Urinary bladder (tissue), 4 donors: Measurements from ENCODE around the gene H3-3A. TPM values are rescaled to one million over a fixed set of nuclear protein-coding genes. Genes with fewer than 3 reads are reported as not detected.
"Not testable (repeated sequence)": the region's sequence is repeated elsewhere in the genome, so short reads cannot be mapped to it uniquely, and the experiment has no call there.

Experiments used
- DNase-seq: peaks from one replicate; pipeline ENCODE4 v3.0.0-alpha.2; 2015; ENCODE audit errors: extremely low spot score
- H3K27ac ChIP-seq: one replicate; pipeline ENCODE4 v1.5.1; 2013; ENCODE audit warnings: low read depth, mild to moderate bottlenecking, moderate library complexity
- H3K36me3 ChIP-seq: one replicate; pipeline ENCODE4 v1.6.1; 2013; ENCODE audit warnings: mild to moderate bottlenecking, moderate library complexity; ENCODE audit not compliant: insufficient read depth
- H3K4me1 ChIP-seq: one replicate; pipeline ENCODE4 v1.6.1; 2013; ENCODE audit warnings: mild to moderate bottlenecking, moderate library complexity; ENCODE audit not compliant: insufficient read depth
- H3K4me3 ChIP-seq: one replicate; pipeline ENCODE4 v1.5.1; 2013; ENCODE audit warnings: low read depth, low read length
- WGBS: extraction: QIAGEN DNeasy Blood & Tissue Kit; methylation state at CpG from one replicate; pipeline ENCODE4 v1.1.7; 2013; 5-methylcytosine and 5-hydroxymethylcytosine counted together
- polyA plus RNA-seq: library from polyadenylated mRNA; stranded (reverse); fragments of 200-250 nt; gene quantifications from one replicate; pipeline ENCODE4 v1.2.3, GENCODE V29; 2013
- total RNA-seq: library from RNA; depleted of rRNA; stranded (reverse); fragments of >200 nt; gene quantifications from one replicate; pipeline ENCODE4 v1.2.3, GENCODE V29; 2014
- donor health status: healthy with polysubstance abuse.
- donor health status: healthy.

Gene H3-3A
- total and polyA plus RNA-seq, 2 donors: 430 to 519 TPM

DNA sequence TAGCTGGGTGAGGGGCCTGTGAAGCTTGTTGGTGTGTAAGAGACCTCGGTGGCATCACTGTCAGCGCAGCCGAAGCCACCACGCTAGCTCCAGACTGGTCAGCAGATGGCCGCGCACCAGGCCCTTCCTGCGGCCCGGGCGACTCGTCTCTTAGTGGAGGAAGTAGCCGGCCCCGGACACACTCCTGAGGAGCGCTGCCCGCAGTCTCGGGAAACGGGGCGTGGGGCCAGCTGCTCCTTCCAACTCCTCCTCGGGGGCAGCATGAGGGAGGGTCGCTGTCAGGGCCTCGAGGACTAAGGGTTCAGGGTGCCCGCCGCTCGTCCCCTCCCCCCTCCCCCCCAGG lies 20.4 kb downstream of the H3-3A start:
- Histone ChIP-seq H3K36me3 (no peaks in the 10 kb centered on the region), H3K4me3 (peak overlapping the region; percentile 41), H3K4me1 (no peaks in the 10 kb centered on the region), H3K27ac (no peak overlapping the region)
- no peak for DNase-seq
- under 1% methylated on average over 23 of the region's 23 CpGs for WGBS

DNA sequence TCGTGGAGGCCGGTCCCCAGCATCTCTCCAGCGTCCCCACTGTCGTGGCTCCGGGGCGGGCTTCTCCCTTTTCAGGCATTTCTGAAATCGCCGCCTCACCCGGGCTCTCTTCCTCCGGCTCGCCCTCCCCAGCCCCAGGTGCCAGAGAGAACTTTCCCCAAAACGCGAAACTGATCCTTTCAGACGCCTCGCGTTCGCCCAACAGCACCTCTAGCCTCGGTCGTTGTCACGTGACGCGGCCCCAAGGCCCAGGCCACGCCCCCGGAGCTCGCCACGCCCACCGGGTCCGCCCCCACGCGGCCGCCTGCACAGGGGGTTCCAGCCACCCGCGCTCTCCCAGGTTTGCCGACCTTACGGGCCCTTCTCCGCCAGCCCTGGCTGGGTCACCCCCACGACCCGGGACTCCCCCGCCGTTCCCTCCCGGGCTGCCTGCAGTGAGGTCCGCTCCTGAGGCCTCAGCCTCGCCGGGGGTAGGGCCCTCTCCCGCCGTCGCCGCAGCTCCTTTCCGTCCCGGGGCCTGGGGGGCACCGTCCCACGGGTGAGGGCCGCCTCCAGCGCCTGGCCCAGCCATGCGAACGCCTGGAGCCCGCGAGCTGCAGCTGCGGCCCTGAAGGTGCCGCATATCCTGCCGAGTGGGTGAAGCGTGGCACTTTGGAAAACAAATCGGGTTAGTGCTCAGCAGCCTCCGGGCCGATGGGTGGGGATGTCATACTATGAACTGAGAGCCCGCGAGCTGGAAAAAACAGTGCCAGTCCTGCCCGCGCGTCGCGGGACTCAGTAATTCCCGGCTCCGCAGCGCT lies 21.0 kb downstream of the H3-3A start:
- no peak for DNase-seq
- peak overlapping the region; percentile 41 for H3K4me3 ChIP-seq
- H3K4me1 ChIP-seq: no peaks in the 10 kb centered on the region
- WGBS: 1% methylated on average over 75 of the region's 75 CpGs
- H3K36me3 ChIP-seq: no peaks in the 10 kb centered on the region
- peak overlapping the region; percentile 14 for H3K27ac ChIP-seq

GRCh38 chr1:226085675-226086285 lies 23.3 kb downstream of the H3-3A start:
- 90% methylated on average over 5 of the region's 5 CpGs for WGBS
- no peak for DNase-seq
- no peak overlapping the region for H3K27ac ChIP-seq
- H3K4me1 ChIP-seq: no peaks in the 10 kb centered on the region
- no peaks in the 10 kb centered on the region for H3K36me3 ChIP-seq
- H3K4me3 ChIP-seq: no peak overlapping the region

DNA sequence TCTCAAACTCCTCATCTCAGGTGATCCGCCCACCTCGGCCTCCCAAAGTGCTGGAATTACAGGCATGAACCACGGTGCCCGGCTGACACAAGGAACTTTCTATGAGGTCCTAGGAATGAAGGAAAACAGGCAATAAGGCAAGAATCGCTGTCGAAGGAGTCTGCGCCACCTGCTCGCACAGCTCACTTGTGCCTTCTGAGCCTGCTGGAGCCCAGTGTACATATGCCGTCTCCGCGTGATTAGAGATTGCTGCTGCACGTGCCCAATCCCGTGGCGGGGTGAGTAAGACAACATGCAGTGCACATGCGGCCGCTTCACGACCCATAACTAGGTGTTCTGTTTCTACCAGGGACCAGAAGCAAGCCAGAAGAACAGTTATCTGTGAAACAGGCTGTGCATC lies 24.3 kb downstream of the H3-3A start:
- Histone ChIP-seq H3K4me1 (no peaks in the 10 kb centered on the region), H3K27ac (no peak overlapping the region), H3K4me3 (no peak overlapping the region), H3K36me3 (no peaks in the 10 kb centered on the region)
- DNase-seq: no peak
- WGBS: 92% methylated on average over 17 of the region's 17 CpGs

GRCh38 chr1:226091461-226091860 lies 28.9 kb downstream of the H3-3A start:
- no peak overlapping the region for H3K4me3 ChIP-seq
- no peaks in the 10 kb centered on the region for H3K4me1 ChIP-seq
- no peaks in the 10 kb centered on the region for H3K36me3 ChIP-seq
- H3K27ac ChIP-seq: no peak overlapping the region
- no peak for DNase-seq
- 94% methylated on average over 1 of the region's 1 CpG for WGBS

DNA sequence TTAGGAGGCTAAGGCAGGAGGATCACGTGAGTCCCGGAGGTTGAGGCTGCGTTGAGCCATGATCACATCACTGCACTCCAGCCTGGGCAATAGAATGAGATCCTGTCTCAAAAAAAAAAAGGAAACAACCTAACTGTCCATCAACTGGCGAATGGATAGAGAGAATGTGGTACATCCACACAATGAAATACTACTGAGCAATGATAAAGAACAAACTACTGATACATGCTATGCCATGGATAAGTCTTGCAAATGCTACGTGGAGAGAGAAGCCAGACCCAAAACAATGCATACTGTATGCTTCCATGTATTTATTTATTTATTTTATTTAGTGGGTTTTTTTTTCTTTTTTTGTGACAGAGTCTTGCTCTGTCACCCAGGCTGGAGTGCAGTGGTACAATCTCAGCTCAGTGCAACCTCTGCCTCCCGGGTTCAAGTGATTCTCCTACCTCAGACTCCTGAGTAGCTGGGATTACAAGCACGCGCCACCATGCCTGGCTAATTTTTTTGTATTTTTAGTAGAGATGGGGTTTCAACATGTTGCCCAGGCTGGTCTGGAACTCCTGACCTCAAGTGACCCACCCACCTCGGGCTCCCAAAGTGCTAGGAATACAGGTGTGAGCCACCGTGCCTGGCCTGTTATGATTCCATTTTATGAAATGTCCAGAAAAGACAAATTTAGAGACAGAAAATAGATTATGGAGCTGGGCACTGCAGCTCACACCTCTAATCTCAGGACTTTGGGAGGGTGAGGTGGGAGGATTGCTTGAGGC lies 29.7 kb downstream of the H3-3A start:
- not testable (repeated sequence) for H3K27ac ChIP-seq, H3K4me1 ChIP-seq, DNase-seq, H3K36me3 ChIP-seq, H3K4me3 ChIP-seq
- 90% methylated on average over 10 of the region's 10 CpGs for WGBS

- Histone ChIP-seq H3K4me3 (no peak overlapping the region), H3K27ac (no peak overlapping the region), H3K4me1 (no peaks in the 10 kb centered on the region), H3K36me3 (no peaks in the 10 kb centered on the region)
- 46% methylated on average over 3 of the region's 3 CpGs for WGBS
- no peak for DNase-seq
These were observed 30.4 kb downstream of the H3-3A start for GRCh38 chr1:226092965-226093364.

DNA sequence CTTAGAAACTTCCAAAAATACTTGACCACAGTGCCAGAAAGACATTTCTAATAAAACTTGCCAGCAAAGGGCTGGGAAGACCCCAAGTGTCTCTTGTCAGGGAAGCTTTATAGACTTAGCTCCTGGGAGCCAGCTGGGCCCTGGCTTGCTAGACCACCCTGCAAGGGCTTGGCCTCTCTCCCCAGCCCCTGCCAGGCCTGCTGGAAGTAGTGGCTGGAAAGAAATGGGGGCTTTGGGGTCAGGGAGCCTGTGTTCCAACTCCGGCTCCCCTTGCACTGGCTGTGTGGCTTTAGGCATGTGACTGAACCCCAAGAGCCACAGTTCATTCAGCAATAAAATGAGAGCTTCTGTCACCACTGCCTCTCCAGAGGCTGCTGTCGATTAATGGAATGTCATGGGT lies 31.1 kb downstream of the H3-3A start:
- no peak overlapping the region for H3K4me3 ChIP-seq
- no peaks in the 10 kb centered on the region for H3K4me1 ChIP-seq
- no peak overlapping the region for H3K27ac ChIP-seq
- no peak for DNase-seq
- no peaks in the 10 kb centered on the region for H3K36me3 ChIP-seq
- WGBS: 76% methylated on average over 2 of the region's 2 CpGs

GRCh38 chr1:226094451-226094850 lies 31.9 kb downstream of the H3-3A start:
- WGBS: 62% methylated on average over 1 of the region's 1 CpG
- Histone ChIP-seq H3K36me3 (no peaks in the 10 kb centered on the region), H3K4me1 (no peaks in the 10 kb centered on the region), H3K4me3 (no peak overlapping the region), H3K27ac (no peak overlapping the region)
- no peak for DNase-seq

DNA sequence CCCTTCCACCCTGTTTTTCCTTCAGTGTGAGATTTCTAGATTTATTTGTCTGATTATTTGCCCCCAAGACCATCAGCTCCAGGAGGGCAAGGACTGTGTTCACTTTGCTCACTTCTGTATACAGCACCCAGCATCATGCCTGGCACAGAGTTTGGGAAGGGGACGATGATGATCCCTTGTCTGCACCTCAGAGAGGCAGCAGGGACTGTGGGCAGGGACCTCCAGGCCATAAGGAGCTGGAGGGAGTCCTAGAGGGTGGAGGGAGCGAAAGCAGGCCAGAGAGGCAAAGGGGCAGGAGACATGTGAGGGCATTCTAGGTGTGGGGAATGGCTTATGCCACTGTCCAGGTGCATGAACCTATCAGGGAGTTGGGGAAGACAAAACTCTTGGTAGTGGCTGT lies 32.8 kb downstream of the H3-3A start:
- WGBS: 93% methylated on average over 2 of the region's 2 CpGs
- no peak for DNase-seq

DNA sequence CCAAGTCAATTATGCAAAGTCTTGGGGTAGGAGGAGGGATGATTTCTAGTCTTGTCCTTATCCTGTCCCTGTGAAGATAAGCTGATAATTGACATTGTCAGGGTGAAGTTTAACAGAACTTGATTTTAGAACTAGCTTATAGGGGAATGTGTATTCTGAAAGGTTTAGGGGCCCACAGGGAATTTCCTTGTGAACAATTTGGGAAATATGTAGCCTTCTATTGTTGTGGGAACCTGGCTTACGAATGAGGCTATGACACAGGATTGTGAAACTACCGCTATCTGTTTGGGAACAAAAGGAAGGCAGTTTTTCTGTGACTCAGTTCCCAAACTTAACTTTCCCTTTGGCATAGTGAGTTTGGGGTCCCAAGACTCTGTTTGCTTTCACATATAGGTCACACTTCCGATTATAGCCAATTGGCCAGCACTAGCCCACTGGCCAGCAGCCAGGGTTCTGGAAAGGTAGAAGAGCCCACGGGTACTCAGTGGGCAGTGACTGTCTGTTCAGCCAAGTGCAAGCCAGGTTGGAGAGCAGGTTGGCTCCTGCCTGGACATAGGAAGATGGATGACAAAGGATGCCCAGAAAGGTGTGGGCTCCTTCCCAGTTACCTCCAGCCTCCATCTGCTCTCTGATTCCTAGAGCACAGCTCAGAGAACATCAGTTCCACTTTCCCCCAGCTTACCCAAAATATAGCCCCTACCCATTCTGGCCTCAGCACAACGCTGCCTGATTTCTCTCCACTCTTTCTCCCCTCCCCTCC lies 35.5 kb downstream of the H3-3A start:
- H3K27ac ChIP-seq: no peak overlapping the region
- no peak overlapping the region for H3K4me3 ChIP-seq
- WGBS: 74% methylated on average over 5 of the region's 5 CpGs
- H3K36me3 ChIP-seq: no peaks in the 10 kb centered on the region
- no peak for DNase-seq
- H3K4me1 ChIP-seq: no peaks in the 10 kb centered on the region

More for the DNA sequence above, 32.8 kb downstream of the H3-3A start:
- Histone ChIP-seq H3K36me3 (no peaks in the 10 kb centered on the region), H3K4me3 (no peak overlapping the region), H3K27ac (no peak overlapping the region), H3K4me1 (no peaks in the 10 kb centered on the region)

DNA sequence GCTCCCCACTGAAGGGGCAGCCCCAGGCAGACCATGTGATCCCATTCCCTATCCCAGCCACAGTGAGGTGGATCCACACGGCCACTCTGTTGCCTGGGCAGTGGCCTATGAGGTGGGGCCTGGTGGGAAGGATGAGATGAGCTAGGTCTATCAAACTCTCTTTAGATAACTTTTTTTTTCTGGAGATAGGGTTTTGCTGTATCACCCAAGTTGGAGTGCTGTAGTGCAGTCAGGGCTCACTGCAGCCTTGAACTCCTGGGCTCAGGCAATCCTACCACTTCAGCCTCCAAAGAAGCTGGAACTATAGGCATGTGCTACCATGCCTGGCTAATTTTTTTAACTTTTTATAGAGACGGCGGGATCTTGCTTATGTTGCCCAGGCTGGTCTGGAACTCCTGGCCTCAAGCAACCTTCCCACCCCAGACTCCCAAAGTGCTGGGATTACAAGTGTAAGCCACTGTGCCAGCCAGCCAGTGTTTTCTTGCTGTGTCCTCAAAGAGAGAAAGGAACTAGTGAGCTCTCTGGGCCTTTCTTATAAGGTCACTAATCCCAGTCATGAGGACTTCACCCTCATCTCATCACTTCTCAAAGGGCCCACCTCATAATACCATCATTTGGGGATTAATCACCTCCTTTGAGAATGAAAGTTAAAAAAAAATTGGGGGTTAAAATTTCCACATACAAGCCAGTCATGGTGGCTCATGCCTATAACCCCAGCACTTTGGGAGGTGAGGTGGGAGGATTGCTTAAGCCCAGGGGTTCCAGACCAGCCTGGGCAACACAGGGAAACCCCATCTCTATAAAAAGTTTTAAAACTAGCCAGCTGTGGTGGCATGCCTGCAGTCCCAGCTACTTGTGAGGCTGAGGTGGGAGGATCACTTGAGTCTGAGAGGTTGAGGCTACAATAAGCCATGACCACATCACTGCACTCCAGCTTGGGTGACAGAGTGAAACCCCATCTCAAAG lies 36.6 kb downstream of the H3-3A start:
- H3K4me1 ChIP-seq: no peaks in the 10 kb centered on the region
- no peaks in the 10 kb centered on the region for H3K36me3 ChIP-seq
- WGBS: 88% methylated on average over 3 of the region's 3 CpGs
- H3K4me3 ChIP-seq: no peak overlapping the region
- no peak overlapping the region for H3K27ac ChIP-seq
- no peak for DNase-seq
